HEK293 (cell line): ENCODE data around the gene FAM167B.

Experiments used
- HOXA7 ChIP-seq: sonication (generic); formaldehyde crosslinking; IDR thresholded peaks from 2 replicates; pipeline ENCODE4 v1.8.1; 2022; ENCODE audit warnings: missing genetic modification reagents, borderline replicate concordance
- KLF16 ChIP-seq: fragments of 450-650 bp; formaldehyde crosslinking; IDR thresholded peaks from 2 replicates; pipeline ENCODE4 v1.5.1; 2017; ENCODE audit warnings: missing biosample characterization, missing genetic modification characterization
- KLF8 ChIP-seq: fragments of 450-650 bp; formaldehyde crosslinking; IDR thresholded peaks from 2 replicates; pipeline ENCODE4 v1.5.1; 2016; ENCODE audit warnings: missing biosample characterization, missing genetic modification characterization
- MYNN ChIP-seq: fragments of 450-650 bp; formaldehyde crosslinking; IDR thresholded peaks from 2 replicates; pipeline ENCODE4 v1.5.1; 2016; ENCODE audit warnings: missing biosample characterization, missing genetic modification characterization, borderline replicate concordance
- RBAK ChIP-seq: fragments of 450-650 bp; formaldehyde crosslinking; IDR thresholded peaks from 2 replicates; pipeline ENCODE4 v1.5.1; 2016; ENCODE audit warnings: missing biosample characterization, missing genetic modification characterization
- SCRT2 ChIP-seq: fragments of 450-650 bp; formaldehyde crosslinking; IDR thresholded peaks from 2 replicates; pipeline ENCODE4 v1.5.1; 2016; ENCODE audit warnings: missing biosample characterization, missing genetic modification characterization
- SETDB1 ChIP-seq: IDR thresholded peaks from one replicate; pipeline ENCODE4 v1.6.1; 2017; ENCODE audit warnings: mild to moderate bottlenecking, low read length, moderate library complexity, mixed read lengths; ENCODE audit not compliant: insufficient read length
- WT1 ChIP-seq: fragments of 450-650 bp; formaldehyde crosslinking; IDR thresholded peaks from 2 replicates; pipeline ENCODE4 v1.5.1; 2016; ENCODE audit warnings: missing biosample characterization, missing genetic modification characterization
- YY2 ChIP-seq: fragments of 450-650 bp; formaldehyde crosslinking; IDR thresholded peaks from 2 replicates; pipeline ENCODE4 v1.5.1; 2016; ENCODE audit warnings: missing biosample characterization, missing genetic modification characterization
- ZBTB48 ChIP-seq: fragments of 450-650 bp; formaldehyde crosslinking; IDR thresholded peaks from 2 replicates; pipeline ENCODE4 v1.5.1; 2016; ENCODE audit warnings: missing biosample characterization, missing genetic modification characterization
- ZBTB8A ChIP-seq: fragments of 450-650 bp; formaldehyde crosslinking; IDR thresholded peaks from 2 replicates; pipeline ENCODE4 v1.5.1; 2016; ENCODE audit warnings: missing biosample characterization, missing genetic modification characterization
- ZNF175 ChIP-seq: fragments of 450-650 bp; formaldehyde crosslinking; IDR thresholded peaks from 2 replicates; pipeline ENCODE4 v1.5.1; 2016; ENCODE audit warnings: missing biosample characterization, missing genetic modification characterization
- ZNF221 ChIP-seq: fragments of 450-650 bp; formaldehyde crosslinking; IDR thresholded peaks from 2 replicates; pipeline ENCODE4 v1.5.1; 2017; ENCODE audit warnings: missing biosample characterization, missing genetic modification characterization, borderline replicate concordance
- ZNF248 ChIP-seq: fragments of 450-650 bp; formaldehyde crosslinking; IDR thresholded peaks from 2 replicates; pipeline ENCODE4 v1.5.1; 2017; ENCODE audit warnings: missing biosample characterization, missing genetic modification characterization
- ZNF335 ChIP-seq: fragments of 450-650 bp; formaldehyde crosslinking; conservative IDR thresholded peaks from 2 replicates; pipeline ENCODE4 v1.5.1; 2016; ENCODE audit warnings: missing biosample characterization, missing genetic modification characterization
- ZNF354C ChIP-seq: fragments of 450-650 bp; formaldehyde crosslinking; IDR thresholded peaks from 2 replicates; pipeline ENCODE4 v1.5.1; 2016; ENCODE audit warnings: missing biosample characterization, missing genetic modification characterization, low read depth, borderline replicate concordance
- ZNF664 ChIP-seq: fragments of 450-650 bp; formaldehyde crosslinking; IDR thresholded peaks from 2 replicates; pipeline ENCODE4 v1.5.1; 2016; ENCODE audit warnings: missing biosample characterization, missing genetic modification characterization
- ZNF76 ChIP-seq: fragments of 450-650 bp; formaldehyde crosslinking; IDR thresholded peaks from 2 replicates; pipeline ENCODE4; 2016; ENCODE audit warnings: low read depth, missing biosample characterization, missing genetic modification characterization, borderline replicate concordance
- ZNF776 ChIP-seq: fragments of 450-650 bp; formaldehyde crosslinking; IDR thresholded peaks from 2 replicates; pipeline ENCODE4 v1.5.0; 2017; ENCODE audit warnings: missing biosample characterization, missing genetic modification characterization, borderline replicate concordance
- ZNF830 ChIP-seq: fragments of 450-650 bp; IDR thresholded peaks from 2 replicates; pipeline ENCODE4 v1.5.0; 2018; ENCODE audit warnings: missing biosample characterization, missing genetic modification characterization, low read depth, mild to moderate bottlenecking, moderate library complexity
- ZSCAN23 ChIP-seq: fragments of 450-650 bp; formaldehyde crosslinking; IDR thresholded peaks from 2 replicates; pipeline ENCODE4 v1.5.1; 2016; ENCODE audit warnings: missing biosample characterization, missing genetic modification characterization
- ZXDB ChIP-seq: fragments of 450-650 bp; formaldehyde crosslinking; IDR thresholded peaks from 2 replicates; pipeline ENCODE4 v1.5.1; 2016; ENCODE audit warnings: missing biosample characterization, missing genetic modification characterization
- TF ChIP-seq, protein P1 (sequence below): fragments of 450-650 bp; formaldehyde crosslinking; IDR thresholded peaks from 2 replicates; pipeline ENCODE4 v1.5.1; 2016; ENCODE audit warnings: missing biosample characterization, missing genetic modification characterization, low read depth
- TF ChIP-seq, protein P2 (sequence below): fragments of 450-650 bp; IDR thresholded peaks from 2 replicates; pipeline ENCODE4 v1.5.1; 2018; ENCODE audit warnings: missing biosample characterization, missing genetic modification characterization
- TF ChIP-seq, protein P3 (sequence below): fragments of 450-650 bp; formaldehyde crosslinking; IDR thresholded peaks from 2 replicates; pipeline ENCODE4 v1.5.1; 2016; ENCODE audit warnings: missing biosample characterization, missing genetic modification characterization
- TF ChIP-seq, protein P4 (sequence below): fragments of 450-650 bp; formaldehyde crosslinking; IDR thresholded peaks from 2 replicates; pipeline ENCODE4 v1.5.1; 2017; ENCODE audit warnings: missing biosample characterization, missing genetic modification characterization
- TF ChIP-seq, protein P5 (sequence below): fragments of 450-650 bp; formaldehyde crosslinking; IDR thresholded peaks from 2 replicates; pipeline ENCODE4 v1.5.1; 2016; ENCODE audit warnings: missing biosample characterization, missing genetic modification characterization
- TF ChIP-seq, protein P6 (sequence below): fragments of 450-650 bp; formaldehyde crosslinking; IDR thresholded peaks from 2 replicates; pipeline ENCODE4 v1.5.1; 2016; ENCODE audit warnings: missing biosample characterization, missing genetic modification characterization

The FAM167B gene

DNA sequence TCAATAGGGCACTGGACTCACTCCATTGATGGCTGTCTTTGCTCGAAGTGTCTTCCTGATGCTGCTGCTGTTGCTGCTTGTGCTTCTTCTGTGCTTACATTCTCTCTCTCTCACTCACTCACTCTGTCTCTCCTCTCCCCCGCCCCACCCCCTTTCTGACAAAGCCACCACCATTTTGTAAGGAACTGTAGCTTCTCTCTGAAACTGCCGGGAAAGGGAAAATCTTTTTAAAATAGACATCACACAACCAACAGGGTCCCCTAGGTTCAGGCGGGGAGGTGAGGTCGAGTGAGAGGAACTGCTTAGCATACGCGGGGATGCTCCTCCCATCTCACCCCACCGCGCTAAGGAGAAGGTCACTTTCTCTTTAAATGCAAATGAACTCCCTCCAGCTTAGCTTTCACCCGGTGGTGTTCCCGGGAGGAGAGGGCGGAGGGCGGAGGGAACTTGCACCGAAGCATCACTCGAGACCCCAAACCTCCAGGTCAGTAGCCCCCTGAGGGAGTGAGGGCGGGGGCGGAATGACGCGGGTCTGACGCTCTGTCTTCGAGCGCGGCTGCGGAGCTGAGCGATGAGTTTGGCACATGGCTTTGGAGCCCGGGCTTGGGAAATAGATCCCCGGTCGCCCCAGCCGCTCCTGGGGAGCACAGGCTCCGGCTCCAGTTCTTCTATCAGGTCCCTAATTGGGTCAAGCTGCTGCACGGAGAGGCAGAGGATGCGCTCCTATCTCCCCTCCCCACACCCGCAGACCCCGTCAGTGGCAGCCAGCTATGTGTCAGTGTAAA is 46.6 kb upstream of the FAM167B start, which contains the start of gene CCDC28B (continued):
- TF ChIP-seq KLF8 (no peak; the same call in 1 of the 2 replicates), YY2 (tag by site-specific recombination) (no peak), ZNF175 (tag by site-specific recombination) (no peak), ZNF248 (tag by site-specific recombination) (no peak), HOXA7 (CRISPR knock-in tag) (no peak), SCRT2 (tag by site-specific recombination) (peak; percentile 69; the same call in 1 of the 2 replicates), ZBTB8A (tag by site-specific recombination) (no peak; the same call in 1 of the 2 replicates), MYNN (tag by site-specific recombination) (no peak), RBAK (tag by site-specific recombination) (no peak), SETDB1 (no peak), ZNF664 (no peak), ZNF335 (peak; percentile 23; the same call in 1 of the 2 replicates), WT1 (tag by site-specific recombination) (0 out of 2 replicates have a peak, but pooled peaks have one; percentile 3), KLF16 (0 out of 2 replicates have a peak, but pooled peaks have one; percentile 31), ZXDB (peak; percentile 8; the same call in 1 of the 2 replicates), ZNF354C (tag by site-specific recombination) (no peak), ZNF76 (tag by site-specific recombination) (peak; percentile 39; the same call in 1 of the 2 replicates), ZNF830 (tag by site-specific recombination) (no peak), ZSCAN23 (peak; percentile 50; the same call in 1 of the 2 replicates), ZNF221 (tag by site-specific recombination) (no peak), ZBTB48 (tag by site-specific recombination) (peak; percentile 56), ZNF776 (tag by site-specific recombination) (no peak)
- TF ChIP-seq, protein P1, sequence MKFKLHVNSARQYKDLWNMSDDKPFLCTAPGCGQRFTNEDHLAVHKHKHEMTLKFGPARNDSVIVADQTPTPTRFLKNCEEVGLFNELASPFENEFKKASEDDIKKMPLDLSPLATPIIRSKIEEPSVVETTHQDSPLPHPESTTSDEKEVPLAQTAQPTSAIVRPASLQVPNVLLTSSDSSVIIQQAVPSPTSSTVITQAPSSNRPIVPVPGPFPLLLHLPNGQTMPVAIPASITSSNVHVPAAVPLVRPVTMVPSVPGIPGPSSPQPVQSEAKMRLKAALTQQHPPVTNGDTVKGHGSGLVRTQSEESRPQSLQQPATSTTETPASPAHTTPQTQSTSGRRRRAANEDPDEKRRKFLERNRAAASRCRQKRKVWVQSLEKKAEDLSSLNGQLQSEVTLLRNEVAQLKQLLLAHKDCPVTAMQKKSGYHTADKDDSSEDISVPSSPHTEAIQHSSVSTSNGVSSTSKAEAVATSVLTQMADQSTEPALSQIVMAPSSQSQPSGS (tag by site-specific recombination) = no peak
- TF ChIP-seq, protein P2, sequence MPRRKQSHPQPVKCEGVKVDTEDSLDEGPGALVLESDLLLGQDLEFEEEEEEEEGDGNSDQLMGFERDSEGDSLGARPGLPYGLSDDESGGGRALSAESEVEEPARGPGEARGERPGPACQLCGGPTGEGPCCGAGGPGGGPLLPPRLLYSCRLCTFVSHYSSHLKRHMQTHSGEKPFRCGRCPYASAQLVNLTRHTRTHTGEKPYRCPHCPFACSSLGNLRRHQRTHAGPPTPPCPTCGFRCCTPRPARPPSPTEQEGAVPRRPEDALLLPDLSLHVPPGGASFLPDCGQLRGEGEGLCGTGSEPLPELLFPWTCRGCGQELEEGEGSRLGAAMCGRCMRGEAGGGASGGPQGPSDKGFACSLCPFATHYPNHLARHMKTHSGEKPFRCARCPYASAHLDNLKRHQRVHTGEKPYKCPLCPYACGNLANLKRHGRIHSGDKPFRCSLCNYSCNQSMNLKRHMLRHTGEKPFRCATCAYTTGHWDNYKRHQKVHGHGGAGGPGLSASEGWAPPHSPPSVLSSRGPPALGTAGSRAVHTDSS (tag by site-specific recombination) = no peak
- TF ChIP-seq, protein P3, sequence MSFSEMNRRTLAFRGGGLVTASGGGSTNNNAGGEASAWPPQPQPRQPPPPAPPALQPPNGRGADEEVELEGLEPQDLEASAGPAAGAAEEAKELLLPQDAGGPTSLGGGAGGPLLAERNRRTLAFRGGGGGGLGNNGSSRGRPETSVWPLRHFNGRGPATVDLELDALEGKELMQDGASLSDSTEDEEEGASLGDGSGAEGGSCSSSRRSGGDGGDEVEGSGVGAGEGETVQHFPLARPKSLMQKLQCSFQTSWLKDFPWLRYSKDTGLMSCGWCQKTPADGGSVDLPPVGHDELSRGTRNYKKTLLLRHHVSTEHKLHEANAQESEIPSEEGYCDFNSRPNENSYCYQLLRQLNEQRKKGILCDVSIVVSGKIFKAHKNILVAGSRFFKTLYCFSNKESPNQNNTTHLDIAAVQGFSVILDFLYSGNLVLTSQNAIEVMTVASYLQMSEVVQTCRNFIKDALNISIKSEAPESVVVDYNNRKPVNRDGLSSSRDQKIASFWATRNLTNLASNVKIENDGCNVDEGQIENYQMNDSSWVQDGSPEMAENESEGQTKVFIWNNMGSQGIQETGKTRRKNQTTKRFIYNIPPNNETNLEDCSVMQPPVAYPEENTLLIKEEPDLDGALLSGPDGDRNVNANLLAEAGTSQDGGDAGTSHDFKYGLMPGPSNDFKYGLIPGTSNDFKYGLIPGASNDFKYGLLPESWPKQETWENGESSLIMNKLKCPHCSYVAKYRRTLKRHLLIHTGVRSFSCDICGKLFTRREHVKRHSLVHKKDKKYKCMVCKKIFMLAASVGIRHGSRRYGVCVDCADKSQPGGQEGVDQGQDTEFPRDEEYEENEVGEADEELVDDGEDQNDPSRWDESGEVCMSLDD = 0 out of 2 replicates have a peak, but pooled peaks have one; percentile 24
- TF ChIP-seq, protein P4, sequence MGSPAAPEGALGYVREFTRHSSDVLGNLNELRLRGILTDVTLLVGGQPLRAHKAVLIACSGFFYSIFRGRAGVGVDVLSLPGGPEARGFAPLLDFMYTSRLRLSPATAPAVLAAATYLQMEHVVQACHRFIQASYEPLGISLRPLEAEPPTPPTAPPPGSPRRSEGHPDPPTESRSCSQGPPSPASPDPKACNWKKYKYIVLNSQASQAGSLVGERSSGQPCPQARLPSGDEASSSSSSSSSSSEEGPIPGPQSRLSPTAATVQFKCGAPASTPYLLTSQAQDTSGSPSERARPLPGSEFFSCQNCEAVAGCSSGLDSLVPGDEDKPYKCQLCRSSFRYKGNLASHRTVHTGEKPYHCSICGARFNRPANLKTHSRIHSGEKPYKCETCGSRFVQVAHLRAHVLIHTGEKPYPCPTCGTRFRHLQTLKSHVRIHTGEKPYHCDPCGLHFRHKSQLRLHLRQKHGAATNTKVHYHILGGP (tag by site-specific recombination) = no peak
- TF ChIP-seq, protein P5, sequence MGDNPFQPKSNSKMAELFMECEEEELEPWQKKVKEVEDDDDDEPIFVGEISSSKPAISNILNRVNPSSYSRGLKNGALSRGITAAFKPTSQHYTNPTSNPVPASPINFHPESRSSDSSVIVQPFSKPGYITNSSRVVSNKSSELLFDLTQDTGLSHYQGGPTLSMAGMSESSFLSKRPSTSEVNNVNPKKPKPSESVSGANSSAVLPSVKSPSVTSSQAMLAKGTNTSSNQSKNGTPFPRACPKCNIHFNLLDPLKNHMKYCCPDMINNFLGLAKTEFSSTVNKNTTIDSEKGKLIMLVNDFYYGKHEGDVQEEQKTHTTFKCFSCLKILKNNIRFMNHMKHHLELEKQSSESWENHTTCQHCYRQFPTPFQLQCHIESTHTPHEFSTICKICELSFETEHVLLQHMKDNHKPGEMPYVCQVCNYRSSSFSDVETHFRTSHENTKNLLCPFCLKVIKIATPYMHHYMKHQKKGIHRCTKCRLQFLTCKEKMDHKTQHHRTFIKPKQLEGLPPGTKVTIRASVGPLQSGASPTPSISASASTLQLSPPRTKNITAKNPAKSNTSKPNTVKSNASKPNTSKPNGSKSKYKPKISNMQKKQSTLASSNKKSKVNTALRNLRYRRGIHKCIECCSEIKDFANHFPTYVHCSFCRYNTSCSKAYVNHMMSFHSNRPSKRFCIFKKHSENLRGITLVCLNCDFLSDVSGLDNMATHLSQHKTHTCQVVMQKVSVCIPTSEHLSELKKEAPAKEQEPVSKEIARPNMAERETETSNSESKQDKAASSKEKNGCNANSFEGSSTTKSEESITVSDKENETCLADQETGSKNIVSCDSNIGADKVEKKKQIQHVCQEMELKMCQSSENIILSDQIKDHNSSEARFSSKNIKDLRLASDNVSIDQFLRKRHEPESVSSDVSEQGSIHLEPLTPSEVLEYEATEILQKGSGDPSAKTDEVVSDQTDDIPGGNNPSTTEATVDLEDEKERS (tag by site-specific recombination) = no peak
- TF ChIP-seq, protein P6, sequence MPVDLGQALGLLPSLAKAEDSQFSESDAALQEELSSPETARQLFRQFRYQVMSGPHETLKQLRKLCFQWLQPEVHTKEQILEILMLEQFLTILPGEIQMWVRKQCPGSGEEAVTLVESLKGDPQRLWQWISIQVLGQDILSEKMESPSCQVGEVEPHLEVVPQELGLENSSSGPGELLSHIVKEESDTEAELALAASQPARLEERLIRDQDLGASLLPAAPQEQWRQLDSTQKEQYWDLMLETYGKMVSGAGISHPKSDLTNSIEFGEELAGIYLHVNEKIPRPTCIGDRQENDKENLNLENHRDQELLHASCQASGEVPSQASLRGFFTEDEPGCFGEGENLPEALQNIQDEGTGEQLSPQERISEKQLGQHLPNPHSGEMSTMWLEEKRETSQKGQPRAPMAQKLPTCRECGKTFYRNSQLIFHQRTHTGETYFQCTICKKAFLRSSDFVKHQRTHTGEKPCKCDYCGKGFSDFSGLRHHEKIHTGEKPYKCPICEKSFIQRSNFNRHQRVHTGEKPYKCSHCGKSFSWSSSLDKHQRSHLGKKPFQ (tag by site-specific recombination) = no peak
